CD8-positive, alpha-beta memory T cell (primary cell): ENCODE data around the gene KRTAP1-4. TPM values are rescaled to one million over a fixed set of nuclear protein-coding genes. Genes with fewer than 3 reads are reported as not detected.

Source experiments
- CTCF ChIA-PET: fragments of 350-600 bp; sonication (Branson Sonifier 250); formaldehyde crosslinking; loops from one replicate; lab custom pipeline; 2021; ENCODE audit warnings: antibody characterized with exemption; lab: Charles Lee
- POLR2A ChIA-PET: fragments of 350-600 bp; sonication (Branson Sonifier 250); formaldehyde crosslinking; loops from one replicate; lab custom pipeline; 2021; ENCODE audit warnings: antibody characterized with exemption; lab: Charles Lee
- DNase-seq, 5 donors: peaks; one replicate each; pipeline versions ENCODE4 v3.0.0 to v3.0.0-alpha.2; 2020 to 2022; ENCODE audit warnings: mixed read lengths in 1 of 5
- H3K27ac ChIP-seq: one replicate; pipeline ENCODE4 v1.7.0; 2013; ENCODE audit warnings: low read depth, mild to moderate bottlenecking, low read length, moderate library complexity
- H3K27me3 ChIP-seq: 2 replicates; pipeline ENCODE4 v1.7.0; 2013; ENCODE audit warnings: low read length, mild to moderate bottlenecking; ENCODE audit not compliant: insufficient read depth, poor library complexity, severe bottlenecking
- H3K36me3 ChIP-seq: 2 replicates; pipeline ENCODE4 v1.7.0; 2013; ENCODE audit warnings: mild to moderate bottlenecking, low read length, moderate library complexity; ENCODE audit not compliant: insufficient read depth
- H3K4me1 ChIP-seq: 2 replicates; pipeline ENCODE4 v1.7.0; 2013; ENCODE audit warnings: mild to moderate bottlenecking, low read length, moderate library complexity; ENCODE audit not compliant: insufficient read depth
- H3K4me3 ChIP-seq: 2 replicates; pipeline ENCODE4 v1.7.0; 2013; ENCODE audit warnings: mild to moderate bottlenecking, low read length
- H3K9me3 ChIP-seq: 2 replicates; pipeline ENCODE4 v1.7.0; 2013; ENCODE audit warnings: mild to moderate bottlenecking, low read length
- H3K27ac Mint-ChIP-seq, 8 donors: one replicate each; pipeline ENCODE4 v1.8.0; 2020 to 2021; ENCODE audit warnings: mixed read lengths in 8 of 8, mild to moderate bottlenecking in 6 of 8, inconsistent platforms in 3 of 8, moderate library complexity in 3 of 8
- H3K27me3 Mint-ChIP-seq, 2 donors: one replicate each; pipeline ENCODE4 v1.8.0; 2020 to 2021; ENCODE audit warnings: mixed read lengths in 2 of 2, mild to moderate bottlenecking in 1 of 2, moderate library complexity in 1 of 2
- H3K36me3 Mint-ChIP-seq, 3 donors: one replicate each; pipeline ENCODE4 v1.8.0; 2020 to 2021; ENCODE audit warnings: mixed read lengths in 3 of 3, inconsistent platforms in 1 of 3, mild to moderate bottlenecking in 1 of 3
- H3K4me1 Mint-ChIP-seq, 3 donors: one replicate each; pipeline ENCODE4 v1.8.0; 2020 to 2021; ENCODE audit warnings: mixed read lengths in 3 of 3, inconsistent platforms in 1 of 3, mild to moderate bottlenecking in 1 of 3
- H3K4me3 Mint-ChIP-seq, 7 donors: one replicate each; pipeline ENCODE4 v1.8.0; 2020 to 2021; ENCODE audit warnings: mixed read lengths in 7 of 7, mild to moderate bottlenecking in 6 of 7, moderate library complexity in 4 of 7, inconsistent platforms in 2 of 7
- H3K9me3 Mint-ChIP-seq, 5 donors: one replicate each; pipeline ENCODE4 v1.8.0; 2020 to 2022; ENCODE audit warnings: mixed read lengths in 5 of 5, mild to moderate bottlenecking in 3 of 5, moderate library complexity in 2 of 5, inconsistent platforms in 1 of 5
- polyA plus RNA-seq: library from polyadenylated mRNA; unstranded; fragments of 300-500 nt; fragmentation: Illumina TruSeq; gene quantifications from one replicate; pipeline ENCODE4 v1.2.3, GENCODE V29; 2021
- total RNA-seq, 2 experiments: library from RNA; stranded (reverse); gene quantifications; one replicate each; pipeline ENCODE4 v1.2.3, GENCODE V29; 2021

The KRTAP1-4 gene
- total and polyA plus RNA-seq, 3 experiments from 2014 or later, result not detected

- Histone ChIP-seq H3K9me3 (no peaks in the 10 kb centered on the region), H3K27me3 (no peaks in the 10 kb centered on the region), H3K4me3 (no peak overlapping the region), H3K36me3 (no peaks in the 10 kb centered on the region), H3K27ac (no peak overlapping the region), H3K4me1 (no peaks in the 10 kb centered on the region)
- H3K4me3 Mint-ChIP-seq, result no peak overlapping the region
- peaks cover 19 to 60% of the 10 kb centered on the region in 2 donors for H3K27me3 Mint-ChIP-seq
- H3K4me1 Mint-ChIP-seq, result no peaks in the 10 kb centered on the region
- H3K27ac Mint-ChIP-seq, result no peak overlapping the region
- no peak for DNase-seq
- ChIA-PET POLR2A (no interaction called here), CTCF (interaction anchor here (1.2 kb wide), 1 partner anchor 569 kb away, joined by 6 read pairs; no protein-coding TSS in a partner anchor)
- no peaks in the 10 kb centered on the region for H3K9me3 Mint-ChIP-seq
- no peaks in the 10 kb centered on the region for H3K36me3 Mint-ChIP-seq
Observed at GRCh38 chr17:40980596-40980995, 49.4 kb downstream of the KRTAP1-4 start.

GRCh38 chr17:40980117-40980516, 49.9 kb downstream of the KRTAP1-4 start:
- Mint-ChIP-seq H3K36me3 (no peaks in the 10 kb centered on the region), H3K4me3 (no peak overlapping the region), H3K27me3 (peaks cover 21 to 65% of the 10 kb centered on the region in 2 donors), H3K27ac (no peak overlapping the region), H3K9me3 (no peaks in the 10 kb centered on the region), H3K4me1 (no peaks in the 10 kb centered on the region)
- H3K27ac ChIP-seq, result no peak overlapping the region
- ChIA-PET CTCF (interaction anchor here (1.2 kb wide), 1 partner anchor 569 kb away, joined by 6 read pairs; no protein-coding TSS in a partner anchor), POLR2A (no interaction called here)
- H3K4me1 ChIP-seq, result no peaks in the 10 kb centered on the region
- no peaks in the 10 kb centered on the region for H3K36me3 ChIP-seq
- no peaks in the 10 kb centered on the region for H3K9me3 ChIP-seq
- DNase-seq, result no peak
- no peaks in the 10 kb centered on the region for H3K27me3 ChIP-seq
- no peak overlapping the region for H3K4me3 ChIP-seq

Other genes with a start within 250 kb of the KRTAP1-4 start
Only the 30 nearest of the 38 such genes appear.
- gene KRT12, start 163.0 kb downstream of the KRTAP1-4 start, total RNA-seq, result not detected
- not detected for gene KRT12, start 163.0 kb downstream of the KRTAP1-4 start, polyA plus RNA-seq
- gene KRT20, start 145.0 kb downstream of the KRTAP1-4 start, total RNA-seq, result not detected
- not detected for gene KRT20, start 145.0 kb downstream of the KRTAP1-4 start, polyA plus RNA-seq
- gene KRT23, start 92.5 kb downstream of the KRTAP1-4 start, total RNA-seq, result not detected
- gene KRT23, start 92.5 kb downstream of the KRTAP1-4 start, polyA plus RNA-seq, result not detected
- gene KRT39, start 63.2 kb downstream of the KRTAP1-4 start, total RNA-seq, result not detected
- gene KRT39, start 63.2 kb downstream of the KRTAP1-4 start, polyA plus RNA-seq, result not detected
- not detected for gene KRT40, start 45.9 kb downstream of the KRTAP1-4 start, total RNA-seq
- not detected for gene KRT40, start 45.9 kb downstream of the KRTAP1-4 start, polyA plus RNA-seq
- not detected for gene KRTAP3-3, start 36.0 kb downstream of the KRTAP1-4 start, total RNA-seq
- not detected for gene KRTAP3-3, start 36.0 kb downstream of the KRTAP1-4 start, polyA plus RNA-seq
- not detected for gene KRTAP3-2, start 30.3 kb downstream of the KRTAP1-4 start, total RNA-seq
- gene KRTAP3-2, start 30.3 kb downstream of the KRTAP1-4 start, polyA plus RNA-seq, result not detected
- not detected for gene KRTAP3-1, start 21.1 kb downstream of the KRTAP1-4 start, total RNA-seq
- gene KRTAP3-1, start 21.1 kb downstream of the KRTAP1-4 start, polyA plus RNA-seq, result not detected
- gene KRTAP1-5, start 3.0 kb downstream of the KRTAP1-4 start, total RNA-seq, result not detected
- not detected for gene KRTAP1-5, start 3.0 kb downstream of the KRTAP1-4 start, polyA plus RNA-seq
- gene KRTAP1-3, start 4.7 kb upstream of the KRTAP1-4 start, total RNA-seq, result not detected
- gene KRTAP1-3, start 4.7 kb upstream of the KRTAP1-4 start, polyA plus RNA-seq, result not detected
- gene KRTAP1-1, start 11.3 kb upstream of the KRTAP1-4 start, total RNA-seq, result not detected
- gene KRTAP1-1, start 11.3 kb upstream of the KRTAP1-4 start, polyA plus RNA-seq, result not detected
- not detected for gene KRTAP2-1, start 17.1 kb upstream of the KRTAP1-4 start, total RNA-seq
- not detected for gene KRTAP2-1, start 17.1 kb upstream of the KRTAP1-4 start, polyA plus RNA-seq
- not detected for gene KRTAP2-2, start 25.0 kb upstream of the KRTAP1-4 start, total RNA-seq
- not detected for gene KRTAP2-2, start 25.0 kb upstream of the KRTAP1-4 start, polyA plus RNA-seq
- gene KRTAP2-3, start 29.9 kb upstream of the KRTAP1-4 start, total RNA-seq, result not detected
- gene KRTAP2-3, start 29.9 kb upstream of the KRTAP1-4 start, polyA plus RNA-seq, result not detected
- not detected for gene KRTAP2-4, start 35.7 kb upstream of the KRTAP1-4 start, total RNA-seq
- not detected for gene KRTAP2-4, start 35.7 kb upstream of the KRTAP1-4 start, polyA plus RNA-seq
- not detected for gene KRTAP4-7, start 54.0 kb upstream of the KRTAP1-4 start, total RNA-seq
- gene KRTAP4-7, start 54.0 kb upstream of the KRTAP1-4 start, polyA plus RNA-seq, result not detected
- not detected for gene KRTAP4-8, start 67.9 kb upstream of the KRTAP1-4 start, total RNA-seq
- gene KRTAP4-8, start 67.9 kb upstream of the KRTAP1-4 start, polyA plus RNA-seq, result not detected
- gene KRTAP4-16, start 72.0 kb upstream of the KRTAP1-4 start, total RNA-seq, result not detected
- gene KRTAP4-16, start 72.0 kb upstream of the KRTAP1-4 start, polyA plus RNA-seq, result not detected
- gene KRTAP4-9, start 75.2 kb upstream of the KRTAP1-4 start, total RNA-seq, result not detected
- gene KRTAP4-9, start 75.2 kb upstream of the KRTAP1-4 start, polyA plus RNA-seq, result not detected
- not detected for gene KRTAP4-11, start 88.2 kb upstream of the KRTAP1-4 start, total RNA-seq
- gene KRTAP4-11, start 88.2 kb upstream of the KRTAP1-4 start, polyA plus RNA-seq, result not detected
- gene KRTAP4-12, start 94.0 kb upstream of the KRTAP1-4 start, total RNA-seq, result not detected
- not detected for gene KRTAP4-12, start 94.0 kb upstream of the KRTAP1-4 start, polyA plus RNA-seq
- not detected for gene KRTAP4-6, start 110.3 kb upstream of the KRTAP1-4 start, total RNA-seq
- 0.35 TPM for gene KRTAP4-6, start 110.3 kb upstream of the KRTAP1-4 start, polyA plus RNA-seq
- gene KRTAP4-5, start 119.6 kb upstream of the KRTAP1-4 start, total RNA-seq, result not detected
- not detected for gene KRTAP4-5, start 119.6 kb upstream of the KRTAP1-4 start, polyA plus RNA-seq
- not detected for gene KRTAP4-4, start 130.6 kb upstream of the KRTAP1-4 start, total RNA-seq
- gene KRTAP4-4, start 130.6 kb upstream of the KRTAP1-4 start, polyA plus RNA-seq, result not detected
- not detected for gene KRTAP4-3, start 138.0 kb upstream of the KRTAP1-4 start, total RNA-seq
- gene KRTAP4-3, start 138.0 kb upstream of the KRTAP1-4 start, polyA plus RNA-seq, result not detected
- not detected for gene KRTAP4-2, start 148.0 kb upstream of the KRTAP1-4 start, total RNA-seq
- gene KRTAP4-2, start 148.0 kb upstream of the KRTAP1-4 start, polyA plus RNA-seq, result not detected
- not detected for gene KRTAP4-1, start 154.7 kb upstream of the KRTAP1-4 start, total RNA-seq
- gene KRTAP4-1, start 154.7 kb upstream of the KRTAP1-4 start, polyA plus RNA-seq, result not detected
- gene KRTAP9-1, start 159.7 kb upstream of the KRTAP1-4 start, total RNA-seq, result not detected
- not detected for gene KRTAP9-1, start 159.7 kb upstream of the KRTAP1-4 start, polyA plus RNA-seq
- not detected for gene KRTAP9-2, start 196.5 kb upstream of the KRTAP1-4 start, total RNA-seq
- not detected for gene KRTAP9-2, start 196.5 kb upstream of the KRTAP1-4 start, polyA plus RNA-seq
- gene KRTAP9-3, start 202.3 kb upstream of the KRTAP1-4 start, total RNA-seq, result not detected
- not detected for gene KRTAP9-3, start 202.3 kb upstream of the KRTAP1-4 start, polyA plus RNA-seq